AML-193 (cell line): ENCODE results near the gene ABLIM2.

Experiments used
- DNase-seq, 2 experiments: peaks; one replicate each; lab custom pipeline; 2025; lab: John Stamatoyannopoulos, UW

ABLIM2 gene

DNA sequence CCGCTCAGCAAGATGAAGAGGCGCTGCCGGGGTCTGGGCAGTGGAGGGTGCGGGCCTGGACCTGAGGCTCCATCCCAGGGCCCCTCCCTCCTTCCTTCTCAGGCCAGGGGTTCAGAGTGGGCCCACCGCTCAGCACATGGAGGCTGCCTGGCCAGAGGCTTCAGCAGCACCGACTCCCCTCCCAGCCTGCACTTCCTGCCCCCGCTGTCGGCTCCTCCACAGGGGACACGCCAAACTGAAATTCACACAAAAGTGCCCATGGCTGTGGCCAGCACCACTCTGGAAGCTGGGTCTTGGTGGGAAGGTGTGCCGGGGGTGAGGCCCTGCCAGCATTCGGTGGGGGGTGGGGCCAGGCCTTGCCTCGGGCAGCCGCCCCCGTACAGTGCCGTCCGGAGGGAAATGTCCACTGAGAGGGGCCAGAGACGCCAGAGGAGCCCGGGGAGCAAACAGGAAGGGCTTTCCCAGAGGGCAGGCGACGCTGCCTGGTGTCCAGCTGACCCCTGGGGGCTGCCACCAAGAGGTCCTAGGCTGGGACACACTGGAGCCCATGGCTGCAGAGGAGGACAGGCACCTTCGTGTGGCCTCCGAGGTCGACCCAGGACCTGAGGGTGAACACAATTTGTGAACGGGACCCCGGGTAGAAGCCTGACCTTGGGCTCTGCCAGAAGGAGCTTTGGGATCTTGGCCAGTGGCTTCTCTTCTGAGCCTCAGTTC, 134.4 kb downstream of the ABLIM2 start:
- no peak for DNase-seq

DNA sequence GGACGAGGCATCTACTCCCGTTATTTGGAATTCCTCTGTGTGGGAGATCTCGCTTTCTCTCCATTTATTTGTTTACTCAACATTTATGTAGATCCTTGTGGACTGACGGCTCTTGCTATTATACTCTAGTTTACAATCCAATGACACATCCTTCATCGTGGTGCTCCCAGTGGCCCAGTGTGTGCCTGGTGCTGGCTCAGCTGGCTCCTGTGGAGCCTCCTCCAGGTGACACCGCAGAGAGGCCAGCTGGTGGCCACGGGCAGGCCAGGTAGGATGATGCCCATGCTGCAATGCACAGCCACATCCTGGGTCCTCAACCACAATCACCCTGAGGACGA, 134.9 kb downstream of the ABLIM2 start:
- DNase-seq = no peak

DNA sequence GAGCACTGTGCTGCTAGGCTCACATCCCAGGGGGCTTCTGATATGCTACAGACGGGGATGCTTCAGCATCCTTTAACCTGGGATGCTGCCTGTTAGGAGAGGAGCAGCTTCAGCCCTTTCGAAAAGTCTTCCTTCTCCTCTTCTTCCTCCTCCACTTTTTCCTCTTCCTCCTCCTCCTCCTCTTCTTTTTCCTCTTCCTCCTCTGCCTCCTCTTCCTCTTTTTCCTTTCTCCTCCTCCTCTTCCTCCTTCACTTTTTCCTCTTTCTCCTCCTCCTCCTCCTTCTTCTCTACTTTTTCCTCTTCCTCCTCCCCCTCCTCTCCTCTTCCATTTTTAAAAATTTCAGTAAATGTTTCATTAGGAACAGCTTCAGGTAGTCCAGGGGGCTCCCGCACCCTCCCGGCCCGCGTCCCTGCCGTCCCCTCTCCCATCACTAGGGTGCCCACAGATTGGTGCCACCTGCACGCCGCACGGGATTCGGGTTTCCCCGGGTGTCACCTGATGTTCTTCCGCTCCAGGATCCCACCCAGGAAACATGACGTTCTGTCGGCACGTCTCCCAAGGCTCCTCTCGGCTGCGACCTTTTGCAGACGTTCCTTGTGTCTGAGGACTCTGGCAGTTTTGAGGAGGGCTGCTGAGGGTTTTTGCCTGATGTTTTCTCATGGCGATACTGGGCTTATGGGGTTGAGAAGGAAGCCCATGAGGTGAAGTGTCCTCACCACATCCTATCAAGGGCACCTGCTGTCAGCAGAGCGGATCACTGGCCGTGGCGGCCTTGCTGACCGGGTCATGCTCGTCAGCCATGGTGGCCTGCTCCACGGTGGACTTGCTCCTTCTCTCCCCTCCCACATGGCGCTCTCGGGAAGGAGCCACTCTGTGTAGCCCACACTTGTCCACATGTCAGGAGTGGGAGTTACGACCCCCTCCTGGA, 135.6 kb downstream of the ABLIM2 start:
- DNase-seq = no peak

DNA sequence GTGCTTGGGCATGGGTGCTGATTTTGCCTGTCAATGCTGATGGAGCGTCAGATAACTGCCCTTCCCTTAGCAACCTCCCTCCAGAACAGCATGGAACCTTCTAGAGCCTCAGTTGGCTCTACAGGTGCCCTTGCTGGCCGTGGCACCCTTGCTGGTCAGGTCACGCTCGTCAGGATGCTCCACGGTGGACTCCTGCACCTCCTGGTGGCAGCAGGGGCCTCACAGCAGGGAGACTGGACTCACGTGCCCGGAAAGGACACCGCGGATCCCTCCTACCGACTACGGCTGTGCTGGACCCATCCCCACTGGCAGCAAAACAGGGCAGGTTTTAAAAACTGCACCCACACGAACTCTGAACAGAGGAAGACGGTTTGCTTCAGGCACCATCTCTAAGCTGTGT, 136.8 kb downstream of the ABLIM2 start:
- DNase-seq = no peak

DNA sequence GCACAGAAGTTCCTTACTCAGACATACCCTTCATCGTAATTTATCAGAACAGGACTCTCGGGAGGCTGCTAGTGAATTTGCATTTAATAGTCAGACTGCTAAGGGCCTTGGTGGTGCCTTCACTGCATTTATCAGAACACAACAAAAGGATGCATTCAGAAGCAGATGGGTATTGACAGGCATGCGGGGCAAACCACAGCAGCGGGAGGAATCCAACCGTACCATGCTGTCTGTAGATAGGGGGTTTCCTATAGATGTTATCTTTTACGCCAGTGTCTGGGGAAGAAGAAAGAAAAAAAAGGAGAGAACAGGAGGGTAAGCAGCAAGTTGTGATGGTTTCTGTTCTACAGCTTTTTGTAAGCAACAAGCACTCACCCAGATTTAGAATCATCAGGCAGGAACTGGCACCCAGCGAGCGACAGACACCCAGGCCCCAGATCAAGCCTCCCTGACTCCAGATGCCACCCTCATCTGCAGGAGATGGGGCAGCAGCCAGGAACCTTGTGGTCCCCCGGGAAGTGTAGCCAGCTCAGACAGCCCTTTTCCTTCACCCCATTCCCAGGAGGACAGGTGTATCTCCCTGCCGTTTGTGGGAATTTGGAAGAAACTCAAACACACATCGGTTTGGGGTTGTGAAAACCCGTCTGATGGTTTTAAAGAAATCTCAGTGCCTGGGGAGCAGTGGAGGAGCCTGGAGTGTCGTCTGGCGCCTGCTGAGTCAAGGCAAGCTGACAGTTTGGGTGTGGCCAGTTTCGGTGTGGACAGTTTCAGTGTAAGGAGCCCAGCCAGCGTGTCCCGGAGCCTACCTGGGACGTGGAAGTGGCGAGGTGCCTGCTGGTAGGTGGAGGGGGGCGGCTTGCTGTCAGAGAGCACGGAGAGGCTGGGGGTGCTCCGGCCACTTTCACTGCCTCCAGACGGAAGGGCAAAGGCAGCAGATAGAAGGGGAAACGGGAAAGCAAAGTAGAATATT, 138.9 kb downstream of the ABLIM2 start:
- DNase-seq = no peak

DNA sequence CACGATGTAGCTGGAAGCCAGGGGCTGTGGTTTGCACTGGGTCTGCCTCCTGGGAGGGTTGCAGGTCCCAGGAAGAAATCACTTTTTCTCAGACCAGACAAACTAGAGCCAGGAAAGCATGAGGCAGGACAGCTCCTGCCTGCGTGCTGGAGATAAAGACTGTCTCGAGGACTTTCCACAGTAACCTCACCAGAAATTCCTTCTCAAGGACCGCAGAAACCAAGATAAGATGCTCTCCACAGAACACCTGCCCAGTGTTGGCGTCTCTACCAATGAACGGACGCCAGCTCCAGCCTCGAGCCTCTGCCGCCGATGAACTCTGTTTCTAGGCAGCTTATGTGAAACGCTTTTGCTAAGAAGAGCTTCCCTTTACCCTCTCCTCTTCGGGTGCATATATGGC, 142.1 kb downstream of the ABLIM2 start:
- DNase-seq = no peak

DNA sequence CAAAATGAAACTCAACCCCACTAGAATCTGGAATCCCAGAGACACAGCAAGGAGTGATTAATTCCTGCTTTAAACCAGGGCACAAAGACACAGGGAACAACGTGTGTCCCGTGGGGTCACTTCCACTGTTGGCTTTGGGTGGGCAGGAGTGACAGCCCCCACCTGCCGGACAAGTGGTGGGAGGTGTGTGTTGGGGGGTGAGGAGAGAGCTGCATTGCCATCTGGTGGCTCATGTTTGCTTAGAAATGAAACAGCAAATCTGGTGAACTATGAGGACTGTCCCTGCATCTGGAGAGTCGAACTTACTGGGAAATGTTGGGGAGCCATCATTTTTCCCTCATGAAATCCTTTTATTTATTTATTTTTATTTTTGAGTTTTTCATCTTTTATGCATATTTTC, 143.1 kb downstream of the ABLIM2 start:
- no peak for DNase-seq

DNA sequence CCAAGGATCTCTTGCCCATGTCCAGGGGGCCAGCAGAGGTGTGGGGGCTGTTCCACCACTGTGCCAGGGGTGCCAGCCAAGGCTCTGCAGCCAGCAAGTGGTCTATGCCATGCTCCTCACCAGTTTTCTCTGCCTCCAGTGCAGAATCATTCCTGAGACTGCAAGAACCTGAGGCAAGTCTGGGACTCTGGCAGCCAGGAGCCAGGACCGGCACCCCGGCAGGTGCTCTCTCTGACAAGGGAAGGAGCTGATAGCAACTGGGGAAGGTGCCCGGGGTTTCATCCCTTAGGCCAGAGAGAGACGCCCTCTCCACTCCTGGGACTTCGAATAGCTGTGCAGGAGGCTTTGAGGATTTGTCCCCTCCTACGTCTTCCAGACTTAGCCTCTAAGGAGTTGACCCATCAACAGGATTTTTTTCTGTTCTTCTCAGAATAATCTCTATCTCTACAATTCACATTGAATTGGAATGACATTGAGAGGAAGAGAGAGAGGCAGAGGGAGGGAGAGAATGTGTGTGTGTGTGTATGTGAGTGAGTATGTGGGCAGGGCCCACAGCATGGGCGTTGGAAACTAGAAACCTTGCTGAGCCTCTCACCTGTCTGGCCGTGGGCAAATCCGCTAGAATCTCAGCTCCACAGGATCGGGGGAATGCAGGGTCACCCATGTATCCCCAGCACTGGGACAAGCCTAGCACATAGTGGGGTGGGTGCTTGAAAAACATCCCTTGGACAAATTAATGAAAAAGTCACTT, 144.5 kb downstream of the ABLIM2 start:
- no peak for DNase-seq

DNA sequence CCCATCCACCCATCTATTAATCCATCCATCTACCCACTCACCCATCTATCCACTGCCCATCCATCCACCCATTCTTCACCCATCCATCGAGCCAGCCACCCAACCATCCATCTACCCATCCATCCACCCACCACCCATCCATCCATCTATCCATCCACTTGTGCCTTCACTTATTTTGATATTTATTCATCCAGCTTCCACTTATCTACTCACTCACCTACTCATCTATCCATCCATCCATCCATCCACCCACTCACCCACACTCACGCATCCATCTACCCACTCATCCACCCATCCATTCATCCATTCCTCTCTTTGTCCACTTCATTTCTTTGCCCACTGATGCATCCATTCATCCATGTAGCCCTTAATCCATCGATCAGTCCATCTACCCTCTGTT, 146.1 kb downstream of the ABLIM2 start:
- DNase-seq = no peak

DNA sequence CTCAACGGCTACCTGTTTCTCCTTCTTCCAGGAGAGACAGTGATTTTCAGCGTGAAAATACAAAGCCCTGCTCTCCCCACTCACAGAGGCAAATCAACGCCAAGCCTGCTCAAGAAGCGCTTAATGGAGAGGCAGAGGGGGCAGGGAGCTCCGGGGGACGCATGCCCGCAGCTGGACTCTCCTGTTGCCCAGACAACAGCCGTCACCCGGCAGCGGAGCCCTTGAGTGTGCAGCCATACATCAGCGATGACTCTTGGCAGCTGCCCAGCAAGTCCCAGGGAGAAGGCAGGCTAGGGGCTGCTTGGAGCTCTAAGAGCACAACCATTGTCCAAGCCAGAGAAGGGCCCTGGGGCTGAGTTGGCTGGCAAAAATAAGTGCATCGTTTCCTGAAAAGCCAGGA, 148.0 kb downstream of the ABLIM2 start:
- no peak for DNase-seq

DNA sequence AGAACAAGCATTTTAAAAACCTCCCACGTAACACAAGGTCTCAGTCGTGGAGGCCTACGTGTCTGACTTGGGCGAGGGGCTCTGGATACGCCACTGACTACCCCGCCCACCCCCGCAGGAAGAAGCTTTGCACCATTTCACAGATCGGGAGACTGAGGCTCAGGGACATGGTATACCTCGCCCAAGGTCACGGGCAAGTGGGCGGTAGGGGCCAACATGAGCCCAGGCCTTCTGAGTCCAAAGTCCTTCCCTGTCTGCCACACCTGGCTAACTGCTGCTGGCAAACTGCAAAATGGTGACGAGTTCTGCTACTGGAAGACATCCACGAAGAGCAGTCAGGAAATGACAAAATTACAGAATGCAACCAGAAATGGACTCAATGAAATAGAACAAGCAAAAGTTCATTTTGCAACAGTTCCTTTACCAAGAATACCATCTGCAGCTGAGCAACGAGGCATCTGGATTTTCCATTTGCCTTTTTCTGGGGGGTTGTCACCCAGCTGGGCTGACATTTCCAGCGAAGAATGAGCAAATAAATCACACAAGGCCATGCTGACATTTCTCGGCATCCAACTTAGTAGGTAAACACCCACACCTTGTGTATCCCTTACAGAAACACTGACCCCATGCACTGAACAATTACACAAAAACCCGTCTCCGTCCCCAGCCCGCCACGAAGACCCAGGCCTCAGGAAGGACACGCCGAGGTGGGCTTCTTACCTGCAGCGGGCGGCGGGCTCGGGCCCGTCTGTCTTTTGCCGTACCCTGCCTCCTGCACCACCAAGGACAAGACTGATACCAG, 148.7 kb downstream of the ABLIM2 start:
- no peak for DNase-seq

DNA sequence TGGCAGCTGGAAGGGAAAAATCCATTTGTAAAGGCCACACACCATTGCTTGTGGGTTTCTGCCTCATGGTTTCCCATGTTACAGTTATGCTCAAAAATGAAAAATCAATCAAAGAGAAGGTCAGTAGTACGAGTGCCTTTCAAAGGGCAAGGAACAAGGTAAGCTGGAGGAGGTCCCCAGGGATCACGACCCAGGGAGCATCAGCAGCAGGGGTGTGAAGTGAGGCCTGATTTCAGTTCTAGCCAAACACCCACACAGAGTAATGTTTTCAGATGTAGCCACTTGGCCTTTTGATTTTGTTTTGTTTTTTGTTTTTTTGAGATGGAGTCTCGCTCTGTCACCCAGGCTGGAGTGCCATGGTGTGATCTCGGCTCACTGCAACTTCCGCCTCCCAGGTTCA, 149.5 kb downstream of the ABLIM2 start:
- DNase-seq = no peak

DNA sequence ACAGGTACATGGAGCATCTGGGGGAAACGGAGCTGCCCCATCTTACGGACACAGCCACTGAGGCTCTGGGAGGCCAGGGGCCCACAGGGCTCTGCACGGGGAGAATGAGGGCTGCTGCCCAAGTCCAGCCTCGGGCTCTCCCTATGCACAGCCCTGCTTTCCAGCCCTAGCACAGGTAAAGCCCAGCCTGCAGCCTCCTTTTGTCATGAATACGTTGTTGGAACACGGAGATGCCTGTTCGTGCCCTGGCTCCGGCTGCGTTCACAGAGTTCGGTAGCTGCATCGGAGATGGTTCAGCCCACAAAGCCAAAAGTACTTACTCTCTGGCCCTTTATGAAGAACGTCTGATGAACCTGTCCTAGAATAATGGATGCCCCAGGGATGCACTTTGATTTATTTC, 150.2 kb downstream of the ABLIM2 start:
- DNase-seq = no peak

DNA sequence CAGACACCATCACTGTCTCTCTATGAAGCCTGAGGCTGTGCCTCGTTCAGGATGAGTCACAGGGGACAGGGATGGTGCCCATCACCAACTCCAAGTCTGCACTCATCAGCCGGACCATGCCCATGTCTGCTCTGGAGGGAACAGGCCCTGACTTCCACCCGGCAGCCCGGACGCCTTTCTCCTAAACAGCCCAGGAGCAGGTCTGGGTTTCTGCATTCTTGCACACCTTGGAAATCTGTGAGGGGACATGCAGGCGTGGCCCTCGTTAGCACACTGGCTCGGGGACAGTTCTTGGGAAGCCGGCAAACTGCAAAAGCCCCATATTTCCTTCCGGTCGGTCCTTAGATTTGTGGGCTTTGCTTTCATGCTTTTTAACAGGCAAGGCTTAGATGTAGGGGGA, 151.0 kb downstream of the ABLIM2 start:
- DNase-seq = no peak

DNA sequence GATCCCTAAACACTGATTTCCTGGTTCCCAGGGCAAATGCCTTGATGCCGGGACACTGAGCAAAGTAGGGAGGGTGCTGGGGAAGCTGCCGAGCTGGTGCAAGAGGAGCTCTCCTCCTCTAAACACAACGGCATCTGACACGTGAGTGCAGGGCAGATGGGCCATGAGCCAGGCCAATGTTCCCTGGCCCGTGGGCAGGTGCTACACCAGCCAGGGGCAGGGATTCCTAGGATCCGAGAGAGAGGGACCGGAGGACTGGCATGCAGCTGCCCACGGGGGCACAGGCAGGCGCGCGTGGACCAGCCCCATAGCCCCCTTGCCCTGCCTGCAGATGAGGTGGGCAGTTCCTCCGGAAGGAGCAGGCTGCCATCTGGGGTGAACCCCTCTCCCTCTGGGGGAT, 152.1 kb downstream of the ABLIM2 start:
- no peak for DNase-seq

DNA sequence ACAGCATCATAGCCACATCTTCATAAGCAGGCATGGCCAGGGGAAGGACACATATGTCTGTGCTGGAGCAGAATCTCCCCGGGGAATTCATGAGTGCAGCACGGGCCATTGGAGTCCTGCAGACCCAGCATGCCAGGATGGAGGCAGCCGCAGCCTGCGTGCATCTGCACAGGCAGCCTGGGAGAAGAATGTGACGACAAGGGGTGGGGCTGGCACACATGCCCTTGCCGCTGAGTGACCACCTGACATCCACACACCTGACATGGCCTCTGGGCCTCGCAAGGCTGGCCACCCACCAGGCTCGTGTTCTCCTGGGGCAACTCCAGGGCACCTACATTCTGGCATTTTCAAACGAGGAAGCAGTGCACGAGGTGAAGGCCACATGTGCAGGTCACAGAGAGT, 152.8 kb downstream of the ABLIM2 start:
- no peak for DNase-seq

DNA sequence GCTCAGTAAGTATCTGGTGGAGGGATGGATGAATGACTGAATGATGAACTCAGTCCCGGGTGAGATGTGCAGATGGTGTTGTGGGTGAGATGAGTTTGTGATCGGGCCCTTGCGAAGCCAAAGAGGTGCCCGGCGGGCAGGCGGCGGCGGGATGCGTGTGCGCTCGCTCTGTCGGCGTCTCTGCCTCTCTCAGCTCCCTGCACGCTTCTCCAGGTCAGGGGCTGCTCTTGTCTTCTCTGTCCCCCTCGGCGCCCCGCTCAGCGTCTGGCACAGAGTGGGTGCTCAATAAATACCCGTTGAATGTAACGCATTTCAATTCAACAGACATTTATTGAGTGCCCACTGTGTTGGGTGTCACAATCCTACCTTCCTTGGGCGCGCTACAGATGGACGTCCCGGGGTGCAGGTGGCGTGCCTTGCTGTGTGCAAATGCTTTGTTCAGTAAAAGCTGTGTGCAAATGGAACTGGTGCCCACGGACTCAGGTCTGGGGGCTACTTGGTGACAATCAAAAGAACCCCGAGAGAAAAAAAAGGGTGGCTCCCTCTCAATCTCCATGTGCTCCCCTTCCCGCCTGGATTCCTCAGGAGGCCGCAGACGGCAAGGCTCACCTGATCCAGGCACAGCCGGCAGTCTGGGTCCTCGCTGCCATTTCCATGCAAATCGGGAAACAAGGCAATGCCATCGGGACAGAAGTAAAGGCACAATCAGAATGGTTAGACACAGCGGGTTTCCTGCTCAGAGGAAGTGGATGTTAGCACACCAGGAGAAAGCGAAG, 153.4 kb downstream of the ABLIM2 start:
- DNase-seq = no peak

DNA sequence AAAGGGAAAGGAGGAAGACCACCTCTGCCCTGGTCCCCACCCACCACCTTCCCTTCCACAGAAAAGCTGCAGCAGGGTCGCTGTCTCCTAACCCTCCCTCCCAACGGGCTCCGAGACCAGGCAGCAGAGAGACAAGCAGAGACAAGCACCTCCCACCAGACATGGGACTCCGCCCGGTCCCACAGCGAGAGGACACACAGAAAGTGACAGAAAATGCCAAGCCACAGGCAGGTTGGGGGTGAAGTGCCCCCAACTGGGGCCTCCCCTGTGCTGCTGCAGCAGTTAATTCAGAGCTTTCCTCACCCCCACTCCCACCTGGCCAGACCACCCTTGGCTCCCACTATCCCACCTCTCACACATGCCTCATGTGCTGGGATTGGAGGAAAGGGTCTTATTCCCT, 154.5 kb downstream of the ABLIM2 start:
- no peak for DNase-seq

DNA sequence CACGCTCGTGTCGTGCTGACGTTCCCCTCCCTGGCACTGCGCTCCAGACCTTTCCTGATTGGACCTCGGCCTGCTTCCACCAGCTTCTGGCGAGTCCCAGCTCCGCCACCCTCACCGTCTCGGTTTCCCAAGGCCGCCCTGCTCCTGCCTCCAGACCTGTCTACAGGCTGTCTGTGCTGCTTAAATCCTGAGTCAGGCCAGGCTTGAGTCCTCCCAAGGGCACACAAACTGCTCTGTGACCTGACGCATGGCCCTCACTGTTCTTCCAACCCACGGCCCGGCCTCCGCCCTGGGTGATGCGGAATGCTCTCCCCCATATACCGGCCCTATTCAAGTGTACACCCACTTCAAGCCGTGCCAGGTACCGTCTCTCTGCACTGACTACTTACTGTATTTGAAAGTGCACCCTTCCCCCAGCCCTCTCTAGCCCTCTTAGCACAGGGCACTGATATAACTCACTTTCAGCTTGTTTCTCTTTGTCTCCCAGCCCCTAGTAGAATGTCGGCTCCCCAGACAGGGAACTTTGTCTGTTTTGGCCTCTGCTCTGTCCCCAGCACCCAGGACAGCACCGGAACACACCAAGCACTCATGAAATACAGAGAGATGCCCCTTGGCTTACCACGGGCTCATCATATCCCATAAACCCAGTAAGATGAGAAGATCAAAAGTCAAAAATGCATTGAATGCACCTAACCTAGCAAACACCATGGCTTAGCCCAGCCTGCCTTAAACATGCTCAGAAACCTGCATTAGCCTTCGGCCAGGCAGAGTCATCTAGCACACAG, 155.9 kb downstream of the ABLIM2 start:
- no peak for DNase-seq
